ENCODE data around the gene SEC14L1. TPM values are rescaled to one million over a fixed set of nuclear protein-coding genes. Genes with fewer than 3 reads are reported as not detected.
A peak's percentile ranks its signal among the peaks of the same experiment; 100 is the strongest.
"Not testable (repeated sequence)": the region's sequence is repeated elsewhere in the genome, so short reads cannot be mapped to it uniquely, and the experiment has no call there.

SEC14L1 gene
- total and polyA plus RNA-seq, 2 donors from 2014 or later = 49.2 to 157 TPM

DNA sequence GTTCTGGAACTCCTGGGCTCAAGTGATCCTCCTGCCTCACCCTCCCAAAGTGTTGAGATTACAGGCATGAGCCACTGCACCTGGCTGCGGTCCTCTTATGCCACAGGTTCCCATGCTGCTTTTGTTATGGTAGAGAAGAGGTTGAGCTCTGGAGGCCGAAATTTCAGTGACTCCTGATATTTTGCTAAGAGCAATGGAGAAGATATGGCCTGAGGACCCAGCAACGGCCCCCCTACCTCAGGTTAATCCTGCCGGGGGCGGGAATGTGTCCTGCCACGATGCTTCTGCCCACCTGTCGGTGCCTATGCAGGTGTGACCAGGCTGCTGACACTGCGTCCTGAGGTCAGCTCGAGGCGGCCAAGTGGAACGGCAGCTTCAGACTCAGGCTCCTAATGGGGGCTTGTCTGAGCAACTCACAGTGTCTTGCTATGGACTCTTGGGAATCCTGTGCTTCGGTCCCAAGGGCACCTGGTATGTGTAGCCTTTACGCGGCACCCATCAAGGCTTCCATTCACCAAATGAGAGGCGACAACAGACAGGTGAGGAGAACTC is 7.6 kb upstream of the SEC14L1 start:
- intact Hi-C loops (cut with DNase I) = no loop called here
- TF ChIP-seq, protein P1, sequence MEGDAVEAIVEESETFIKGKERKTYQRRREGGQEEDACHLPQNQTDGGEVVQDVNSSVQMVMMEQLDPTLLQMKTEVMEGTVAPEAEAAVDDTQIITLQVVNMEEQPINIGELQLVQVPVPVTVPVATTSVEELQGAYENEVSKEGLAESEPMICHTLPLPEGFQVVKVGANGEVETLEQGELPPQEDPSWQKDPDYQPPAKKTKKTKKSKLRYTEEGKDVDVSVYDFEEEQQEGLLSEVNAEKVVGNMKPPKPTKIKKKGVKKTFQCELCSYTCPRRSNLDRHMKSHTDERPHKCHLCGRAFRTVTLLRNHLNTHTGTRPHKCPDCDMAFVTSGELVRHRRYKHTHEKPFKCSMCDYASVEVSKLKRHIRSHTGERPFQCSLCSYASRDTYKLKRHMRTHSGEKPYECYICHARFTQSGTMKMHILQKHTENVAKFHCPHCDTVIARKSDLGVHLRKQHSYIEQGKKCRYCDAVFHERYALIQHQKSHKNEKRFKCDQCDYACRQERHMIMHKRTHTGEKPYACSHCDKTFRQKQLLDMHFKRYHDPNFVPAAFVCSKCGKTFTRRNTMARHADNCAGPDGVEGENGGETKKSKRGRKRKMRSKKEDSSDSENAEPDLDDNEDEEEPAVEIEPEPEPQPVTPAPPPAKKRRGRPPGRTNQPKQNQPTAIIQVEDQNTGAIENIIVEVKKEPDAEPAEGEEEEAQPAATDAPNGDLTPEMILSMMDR (IDR thresholded peaks at IDR 0.05; ENCODE audit: borderline replicate concordance, extremely low read depth, insufficient read depth) = no peak
- DNase-seq (peak in 4 of 5 donors; percentile 43 to 69 (median 49)), FAIRE-seq (no peak)
- no peaks in the 10 kb centered on the region for H3K9me3 ChIP-seq (ENCODE audit: control insufficient read depth in 2 of 3, insufficient read depth in 1 of 3, low read length in 3 of 3)
- H3K9ac ChIP-seq (ENCODE audit: low read length in 3 of 3) = no peak overlapping the region
- H3K27me3 ChIP-seq (ENCODE audit: control insufficient read depth, insufficient read depth, low read length) = no peaks in the 10 kb centered on the region
- H3K36me3 ChIP-seq (ENCODE audit: control insufficient read depth in 2 of 3, insufficient read depth in 3 of 3, low read length in 3 of 3) = no peaks in the 10 kb centered on the region
- H3K4me1 ChIP-seq (ENCODE audit: control insufficient read depth in 2 of 3, insufficient read depth in 2 of 3, low read depth in 1 of 3, low read length in 3 of 3) = peaks cover 5 to 12% (median 9%) of the 10 kb centered on the region in 3 donors
- peak overlapping the region in 1 of 2 donors; percentile 5 for H3K27ac ChIP-seq (ENCODE audit: low read depth in 2 of 2, low read length in 2 of 2)
- H3K4me3 ChIP-seq (ENCODE audit: low read length in 3 of 3) = no peak overlapping the region

- FAIRE-seq (no peak), DNase-seq (no peak)
- Histone ChIP-seq H3K36me3 (ENCODE audit: control insufficient read depth in 2 of 3, insufficient read depth in 3 of 3, low read length in 3 of 3) (no peaks in the 10 kb centered on the region), H3K9ac (ENCODE audit: low read length in 3 of 3) (no peak overlapping the region), H3K9me3 (ENCODE audit: control insufficient read depth in 2 of 3, insufficient read depth in 1 of 3, low read length in 3 of 3) (no peaks in the 10 kb centered on the region), H3K27ac (ENCODE audit: low read depth in 2 of 2, low read length in 2 of 2) (no peak overlapping the region), H3K4me3 (ENCODE audit: low read length in 3 of 3) (no peak overlapping the region), H3K27me3 (ENCODE audit: control insufficient read depth, insufficient read depth, low read length) (no peaks in the 10 kb centered on the region), H3K4me1 (ENCODE audit: control insufficient read depth in 2 of 3, insufficient read depth in 2 of 3, low read depth in 1 of 3, low read length in 3 of 3) (peaks cover 2 to 10% (median 7%) of the 10 kb centered on the region in 3 donors)
- TF ChIP-seq, protein P1 (IDR thresholded peaks at IDR 0.05; ENCODE audit: borderline replicate concordance, extremely low read depth, insufficient read depth) = no peak
- intact Hi-C loops (cut with DNase I) = no loop called here
Measured at GRCh38 chr17:77136420-77136767, 4.4 kb upstream of the SEC14L1 start.

GRCh38 chr17:77137111-77137510 is 3.7 kb upstream of the SEC14L1 start:
- Histone ChIP-seq H3K4me3 (ENCODE audit: low read length in 3 of 3) (no peak overlapping the region), H3K9me3 (ENCODE audit: control insufficient read depth in 2 of 3, insufficient read depth in 1 of 3, low read length in 3 of 3) (no peaks in the 10 kb centered on the region), H3K27ac (ENCODE audit: low read depth in 2 of 2, low read length in 2 of 2) (no peak overlapping the region), H3K4me1 (ENCODE audit: control insufficient read depth in 2 of 3, insufficient read depth in 2 of 3, low read depth in 1 of 3, low read length in 3 of 3) (peaks cover 2 to 12% (median 10%) of the 10 kb centered on the region in 3 donors), H3K27me3 (ENCODE audit: control insufficient read depth, insufficient read depth, low read length) (no peaks in the 10 kb centered on the region), H3K36me3 (ENCODE audit: control insufficient read depth in 2 of 3, insufficient read depth in 3 of 3, low read length in 3 of 3) (no peaks in the 10 kb centered on the region), H3K9ac (ENCODE audit: low read length in 3 of 3) (no peak overlapping the region)
- DNase-seq (no peak), FAIRE-seq (no peak)
- TF ChIP-seq, protein P1 (IDR thresholded peaks at IDR 0.05; ENCODE audit: borderline replicate concordance, extremely low read depth, insufficient read depth) = no peak
- intact Hi-C loops (cut with DNase I) = no loop called here

DNA sequence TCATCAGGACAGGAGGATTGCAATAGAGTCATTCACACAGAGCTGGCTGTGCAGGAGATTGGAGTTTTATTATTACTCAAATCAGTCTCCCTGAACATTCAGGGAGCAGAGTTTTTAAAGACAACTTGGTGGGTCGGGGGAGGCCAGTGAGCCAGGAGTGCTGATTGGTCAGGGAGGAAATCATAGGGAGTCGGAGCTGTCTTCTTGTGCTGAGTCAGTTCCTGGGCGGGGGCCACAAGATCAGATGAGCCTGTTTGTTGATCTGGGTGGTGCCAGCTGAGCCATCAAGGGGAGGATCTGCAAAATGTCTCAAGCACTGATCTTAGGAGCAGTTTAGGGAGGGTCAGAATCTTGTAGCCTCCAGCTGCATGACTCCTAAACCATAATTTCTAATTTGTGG is 2.9 kb upstream of the SEC14L1 start:
- H3K36me3 ChIP-seq (ENCODE audit: control insufficient read depth in 2 of 3, insufficient read depth in 3 of 3, low read length in 3 of 3); H3K27me3 ChIP-seq (ENCODE audit: control insufficient read depth, insufficient read depth, low read length); FAIRE-seq; H3K9me3 ChIP-seq (ENCODE audit: control insufficient read depth in 2 of 3, insufficient read depth in 1 of 3, low read length in 3 of 3); H3K9ac ChIP-seq (ENCODE audit: low read length in 3 of 3); H3K4me3 ChIP-seq (ENCODE audit: low read length in 3 of 3); intact Hi-C loops (cut with DNase I); H3K27ac ChIP-seq (ENCODE audit: low read depth in 2 of 2, low read length in 2 of 2): not testable (repeated sequence)
- peaks cover 2 to 10% (median 10%) of the 10 kb centered on the region in 3 donors for H3K4me1 ChIP-seq (ENCODE audit: control insufficient read depth in 2 of 3, insufficient read depth in 2 of 3, low read depth in 1 of 3, low read length in 3 of 3)
- DNase-seq = peak in 1 of 5 donors; percentile 29

Data from kidney (tissue), 14 donors.